Stomach (tissue), 9 donors: Measurements from ENCODE around the gene MAST4. TPM values are rescaled to one million over a fixed set of nuclear protein-coding genes. Genes with fewer than 3 reads are reported as not detected.

Experiments used
- DNase-seq, 2 donors: peaks; one replicate each; pipeline versions ENCODE4 v3.0.0 to v3.0.0-alpha.2; 2013 to 2019
- H3K27ac ChIP-seq, 5 donors: fragments of 200-600 bp in 4 of 5; sonication (generic) in 4 of 5; one replicate each; pipeline ENCODE4 v1.5.1; 2013 to 2019; ENCODE audit warnings: mild to moderate bottlenecking in 1 of 5, moderate library complexity in 1 of 5
- H3K27me3 ChIP-seq, 3 donors: fragments of 200-600 bp; sonication (generic); one replicate each; pipeline ENCODE4 v1.5.1; 2017 to 2019; ENCODE audit warnings: mixed run types in 1 of 3
- H3K36me3 ChIP-seq, 4 donors: fragments of 200-600 bp; sonication (generic); 1 replicate in 3 of 4; 2 replicates in 1 of 4; pipeline ENCODE4 v1.5.1; 2016 to 2019
- H3K4me1 ChIP-seq, 4 donors: fragments of 200-600 bp; sonication (generic); one replicate each; pipeline ENCODE4 v1.5.1; 2016 to 2019
- H3K4me3 ChIP-seq, 4 donors: fragments of 200-600 bp; sonication (generic) in 3 of 4; one replicate each; pipeline ENCODE4 v1.5.1; 2016 to 2019; ENCODE audit warnings: mild to moderate bottlenecking in 1 of 4
- H3K9me3 ChIP-seq, 4 donors: fragments of 200-600 bp; sonication (generic); one replicate each; pipeline ENCODE4 v1.5.1; 2016 to 2019
- CTCF ChIP-seq, 7 experiments: fragments of 450-650 bp in 4 of 7; fragments of 200-600 bp in 3 of 7; sonication (generic) in 3 of 7; IDR thresholded peaks; one replicate each; pipeline ENCODE4 v1.5.1; 2016 to 2019; ENCODE audit warnings: antibody characterized with exemption in 7 of 7, control low read depth in 2 of 7, mild to moderate bottlenecking in 1 of 7
- EP300 ChIP-seq: sonication (generic); formaldehyde crosslinking; IDR thresholded peaks from one replicate; pipeline ENCODE4 v1.6.1; 2017; ENCODE audit warnings: antibody characterized with exemption
- POLR2A ChIP-seq, 4 donors: fragments of 450-650 bp; IDR thresholded peaks; one replicate each; pipeline ENCODE4 v1.6.1; 2016; ENCODE audit warnings: antibody characterized with exemption in 4 of 4, control low read depth in 2 of 4, mild to moderate bottlenecking in 1 of 4, moderate library complexity in 1 of 4
- POLR2AphosphoS5 ChIP-seq, 3 donors: sonication (generic); formaldehyde crosslinking; IDR thresholded peaks; one replicate each; pipeline ENCODE4 v1.6.1; 2016; ENCODE audit warnings: antibody characterized with exemption in 3 of 3
- WGBS, 5 donors: extraction: QIAGEN DNeasy Blood & Tissue Kit in 3 of 5; methylation state at CpG; one replicate each; pipeline versions ENCODE4 v1.1.5 to v1.1.7; 2013 to 2018; 5-methylcytosine and 5-hydroxymethylcytosine counted together
- intact Hi-C: fragments of 100-400 bp; cut with DNase I; formaldehyde crosslinking; loops from one replicate; pipeline ENCODE4 v1.15.1; 2023; ENCODE audit warnings: low total_unique reads
- polyA plus RNA-seq, 3 donors: library from polyadenylated mRNA; stranded (reverse); fragments of 200-250 nt; gene quantifications; one replicate each; pipeline ENCODE4 v1.2.3, GENCODE V29; 2013
- total RNA-seq, 5 donors: library from RNA; depleted of rRNA; stranded (reverse); fragments of >200 nt; gene quantifications; one replicate each; pipeline versions ENCODE4 v1.1.0 to v1.2.3, GENCODE V29; 2014 to 2016
- donor health status: healthy with polysubstance abuse.
- donor health status: Bipolar disorder and iron deficiency.
- donor health status: healthy.

MAST4 gene
- total and polyA plus RNA-seq, 8 donors, result 1.5 to 52.5 (median 32.1) TPM

DNA sequence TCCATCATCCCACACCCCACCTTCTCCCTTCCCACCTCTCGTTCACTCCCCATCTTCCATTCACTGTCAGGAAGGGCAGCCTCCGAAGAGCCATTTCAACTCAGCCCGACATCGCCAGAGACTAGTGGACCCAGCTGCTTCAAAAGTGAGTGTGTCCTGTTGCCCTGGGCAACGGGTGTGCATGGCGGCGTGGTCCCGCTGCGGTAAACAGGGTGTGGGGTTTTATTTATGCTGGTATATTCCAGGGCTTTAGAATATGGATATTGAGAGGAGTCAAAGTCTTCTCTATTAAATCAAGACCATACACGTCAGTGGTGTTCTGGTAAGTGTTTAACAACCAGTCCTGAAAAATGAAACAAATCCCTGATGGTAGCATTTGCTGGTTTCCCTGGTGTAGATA is 274.5 kb downstream of the MAST4 start:
- 95 to 99% (median 97%) methylated on average over 10 of the region's 10 CpGs for WGBS, 5 donors

GRCh38 chr5:66871651-66872050 is 275.5 kb downstream of the MAST4 start:
- Histone ChIP-seq H3K4me1 (no peaks in the 10 kb centered on the region), H3K4me3 (no peak overlapping the region), H3K36me3 (no peaks in the 10 kb centered on the region), H3K27me3 (no peaks in the 10 kb centered on the region), H3K9me3 (no peaks in the 10 kb centered on the region), H3K27ac (no peak overlapping the region)
- no peak for DNase-seq
- TF ChIP-seq POLR2AphosphoS5 (IDR thresholded peaks at IDR 0.05) (no peak), CTCF (IDR thresholded peaks at IDR 0.05) (no peak), POLR2A (IDR thresholded peaks at IDR 0.05) (no peak), EP300 (no peak)
- 93 to 97% (median 95%) methylated on average over 5 of the region's 5 CpGs for WGBS, 5 donors
- intact Hi-C loops, result no loop called here

More for the DNA sequence above, 274.5 kb downstream of the MAST4 start:
- DNase-seq, result no peak
- Histone ChIP-seq H3K27me3 (no peaks in the 10 kb centered on the region), H3K27ac (no peak overlapping the region), H3K9me3 (no peaks in the 10 kb centered on the region), H3K4me1 (no peaks in the 10 kb centered on the region), H3K36me3 (no peaks in the 10 kb centered on the region), H3K4me3 (no peak overlapping the region)
- intact Hi-C loops, result no loop called here
- TF ChIP-seq POLR2A (IDR thresholded peaks at IDR 0.05) (no peak), POLR2AphosphoS5 (IDR thresholded peaks at IDR 0.05) (no peak)

DNA sequence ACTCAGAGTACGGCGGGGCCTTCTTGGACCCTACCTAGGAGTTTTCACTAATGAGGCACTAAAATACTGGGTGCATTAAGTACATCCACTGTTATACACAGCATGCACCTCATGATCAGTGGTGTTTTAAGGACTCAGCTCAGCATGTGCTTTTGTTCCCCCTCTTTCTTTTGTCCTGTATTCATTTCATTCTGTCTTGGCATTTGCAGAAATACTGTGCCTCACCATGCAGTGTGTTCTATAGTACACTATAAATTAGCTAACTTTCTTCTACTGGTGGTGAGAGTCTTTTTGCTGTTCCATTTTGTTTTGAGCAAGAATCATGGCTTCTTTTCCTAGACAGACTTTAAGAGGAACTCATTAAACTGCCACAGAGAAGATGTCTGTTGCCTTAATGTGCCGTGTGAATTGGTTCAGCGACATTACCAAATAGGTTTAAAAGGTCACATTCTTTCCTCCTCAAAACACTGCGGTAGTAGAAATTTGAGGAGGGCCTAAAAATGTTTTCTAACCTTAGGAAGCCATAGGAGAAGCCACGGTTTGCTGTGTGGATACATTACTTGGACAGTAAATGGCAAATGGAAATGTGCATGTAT is 276.6 kb downstream of the MAST4 start:
- Histone ChIP-seq H3K4me1 (no peaks in the 10 kb centered on the region), H3K9me3 (no peaks in the 10 kb centered on the region), H3K4me3 (no peak overlapping the region), H3K27ac (no peak overlapping the region), H3K27me3 (no peaks in the 10 kb centered on the region), H3K36me3 (no peaks in the 10 kb centered on the region)
- intact Hi-C loops, result no loop called here
- no peak for DNase-seq
- TF ChIP-seq CTCF (IDR thresholded peaks at IDR 0.05) (no peak), EP300 (no peak), POLR2A (IDR thresholded peaks at IDR 0.05) (no peak), POLR2AphosphoS5 (IDR thresholded peaks at IDR 0.05) (no peak)
- WGBS, 5 donors, result 84 to 89% (median 88%) methylated on average over 6 of the region's 6 CpGs

- Histone ChIP-seq H3K27me3 (no peaks in the 10 kb centered on the region), H3K4me3 (no peak overlapping the region), H3K36me3 (no peaks in the 10 kb centered on the region), H3K4me1 (no peaks in the 10 kb centered on the region), H3K9me3 (no peaks in the 10 kb centered on the region), H3K27ac (no peak overlapping the region)
- TF ChIP-seq POLR2A (IDR thresholded peaks at IDR 0.05) (no peak), EP300 (no peak), CTCF (IDR thresholded peaks at IDR 0.05) (no peak), POLR2AphosphoS5 (IDR thresholded peaks at IDR 0.05) (no peak)
- WGBS, 5 donors, result 55 to 84% (median 68%) methylated on average over 3 of the region's 3 CpGs
- no peak for DNase-seq
- intact Hi-C loops, result no loop called here
Measured at GRCh38 chr5:66874004-66874403, 277.8 kb downstream of the MAST4 start.

DNA sequence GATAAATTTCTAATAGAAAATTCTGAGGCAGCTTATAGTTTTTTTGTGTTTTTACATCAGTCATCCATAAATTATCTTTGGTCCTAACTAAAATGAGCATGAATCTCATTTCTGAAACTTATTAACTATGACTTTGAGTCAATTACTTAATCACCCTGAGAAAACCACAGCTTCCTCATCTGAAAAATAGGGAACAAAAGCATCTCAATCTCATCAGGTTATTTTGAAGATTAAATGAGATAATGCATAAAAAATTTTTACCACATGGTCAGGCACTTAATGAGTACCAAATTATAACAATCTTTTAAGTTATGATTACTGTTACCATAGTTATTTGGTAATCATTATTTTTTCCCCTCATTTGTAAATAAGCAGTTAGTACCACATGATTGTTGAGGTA is 279.1 kb downstream of the MAST4 start:
- Histone ChIP-seq H3K27me3 (no peaks in the 10 kb centered on the region), H3K4me3 (no peak overlapping the region), H3K9me3 (no peaks in the 10 kb centered on the region), H3K36me3 (no peaks in the 10 kb centered on the region), H3K27ac (no peak overlapping the region), H3K4me1 (no peaks in the 10 kb centered on the region)
- intact Hi-C loops, result no loop called here
- no peak for TF ChIP-seq CTCF (IDR thresholded peaks at IDR 0.05)
- TF ChIP-seq POLR2A (IDR thresholded peaks at IDR 0.05), result no peak
- no peak for TF ChIP-seq EP300
- TF ChIP-seq POLR2AphosphoS5 (IDR thresholded peaks at IDR 0.05), result no peak
- no peak for DNase-seq
